Measurements from ENCODE around the gene SLC1A3.
"Not testable (repeated sequence)": the region's sequence is repeated elsewhere in the genome, so short reads cannot be mapped to it uniquely, and the experiment has no call there.

SLC1A3 gene

GRCh38 chr5:36630201-36631145 is 24.1 kb downstream of the SLC1A3 start:
- DNase-seq (ENCODE audit: low read depth) = peak; percentile 76

- no peak for DNase-seq (ENCODE audit: low read depth)
These were observed 24.7 kb downstream of the SLC1A3 start for GRCh38 chr5:36631154-36631553.

DNA sequence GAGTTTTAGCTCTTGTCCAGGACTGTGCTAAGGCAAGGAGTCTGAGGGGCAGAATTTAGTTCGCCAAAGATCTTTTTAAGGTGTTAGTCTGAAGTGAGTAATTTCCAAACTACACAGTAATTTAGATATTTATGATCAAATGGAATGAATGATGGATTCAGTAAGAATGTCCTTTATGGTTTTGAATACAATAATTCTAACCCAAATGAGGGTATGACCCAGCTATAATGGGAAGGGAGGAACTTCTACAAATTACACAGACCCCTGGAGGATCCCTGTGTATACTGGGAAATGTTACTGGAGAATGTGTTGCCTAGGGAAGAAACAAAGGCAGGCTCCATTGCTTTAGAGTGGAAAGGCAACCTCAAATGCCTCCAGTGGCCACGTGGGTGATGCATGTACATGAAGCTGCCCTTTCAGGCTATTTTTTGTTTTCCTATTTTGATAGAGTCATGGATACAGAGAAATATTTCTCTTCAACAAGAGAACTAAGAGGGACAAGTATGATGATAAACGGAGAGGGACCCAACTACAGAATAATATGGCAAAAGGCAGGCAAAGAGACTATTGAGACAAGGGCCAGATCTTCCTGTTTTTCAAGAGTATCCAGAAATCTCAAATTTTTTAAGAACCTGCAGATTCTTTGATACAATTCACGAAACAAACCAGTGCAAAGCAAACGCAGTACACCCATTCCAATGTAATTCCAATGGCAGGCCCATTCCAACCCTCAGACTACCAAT is 25.4 kb downstream of the SLC1A3 start:
- DNase-seq (ENCODE audit: low read depth) = no peak

DNA sequence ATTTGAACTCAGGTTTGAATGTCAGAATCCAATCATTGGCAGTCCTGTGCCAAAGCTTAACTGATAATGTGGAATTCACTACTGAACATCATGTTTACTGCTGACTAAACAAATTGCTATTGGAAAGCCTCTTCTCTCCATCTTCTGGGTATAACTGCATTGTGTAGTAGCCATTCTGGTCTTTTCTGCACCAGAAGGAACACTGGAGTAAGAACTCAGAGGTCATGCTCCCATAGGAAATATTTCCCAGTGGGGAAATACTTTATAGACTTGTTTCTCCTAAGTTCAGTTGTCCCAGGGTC is 25.9 kb downstream of the SLC1A3 start:
- DNase-seq (ENCODE audit: low read depth) = no peak

DNA sequence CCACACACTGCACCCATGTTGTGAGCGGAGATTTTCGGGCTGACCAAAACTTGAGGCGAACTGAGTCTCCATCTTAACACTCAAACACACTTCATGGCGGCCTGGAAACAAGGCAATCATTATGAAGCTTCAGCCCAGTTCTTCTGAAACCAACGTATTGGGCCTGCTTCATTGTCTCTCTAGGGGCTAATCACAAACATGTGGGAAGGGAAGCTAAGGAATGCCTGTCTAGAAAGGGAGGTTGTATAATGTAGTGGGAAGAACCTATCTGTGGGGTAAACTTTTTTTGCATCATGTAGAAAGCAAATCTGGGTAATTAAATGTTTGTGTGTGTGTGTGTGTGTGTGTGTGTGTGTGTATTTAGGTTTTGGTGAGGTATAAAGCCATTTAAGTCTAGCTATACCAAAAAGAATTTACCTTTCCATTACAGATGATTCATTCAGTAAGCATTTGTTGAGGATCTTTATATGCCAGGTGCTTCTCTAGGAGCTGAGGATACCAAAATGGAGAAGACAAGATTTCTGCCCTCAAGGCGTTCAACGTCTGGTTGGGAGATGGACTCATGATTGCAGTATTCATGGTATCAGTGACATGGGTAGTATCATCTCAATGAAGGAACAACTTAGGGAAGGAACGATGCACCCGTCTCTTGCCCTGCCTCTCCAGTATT is 29.4 kb downstream of the SLC1A3 start:
- DNase-seq (ENCODE audit: low read depth) = no peak

DNA sequence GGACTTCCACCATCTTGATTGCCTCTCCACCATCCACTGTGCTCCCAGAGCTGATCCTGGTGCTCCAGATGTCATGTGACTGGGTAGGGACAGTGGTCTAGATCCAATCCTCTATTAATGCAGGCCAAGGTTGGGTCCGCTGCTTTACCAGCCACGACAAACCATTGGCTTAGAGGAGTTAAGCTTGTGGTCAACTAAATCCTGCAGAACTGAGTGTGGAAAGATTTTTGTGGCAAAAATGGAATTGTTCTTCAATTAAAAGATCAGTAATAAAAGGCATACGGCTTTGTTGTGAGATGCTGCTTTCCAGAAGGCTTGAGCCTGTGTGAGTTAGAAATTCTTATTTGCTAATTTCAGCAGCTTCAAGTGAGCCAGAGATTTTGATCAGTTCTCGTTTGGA is 30.7 kb downstream of the SLC1A3 start:
- peak; percentile 56 for DNase-seq (ENCODE audit: low read depth)

DNA sequence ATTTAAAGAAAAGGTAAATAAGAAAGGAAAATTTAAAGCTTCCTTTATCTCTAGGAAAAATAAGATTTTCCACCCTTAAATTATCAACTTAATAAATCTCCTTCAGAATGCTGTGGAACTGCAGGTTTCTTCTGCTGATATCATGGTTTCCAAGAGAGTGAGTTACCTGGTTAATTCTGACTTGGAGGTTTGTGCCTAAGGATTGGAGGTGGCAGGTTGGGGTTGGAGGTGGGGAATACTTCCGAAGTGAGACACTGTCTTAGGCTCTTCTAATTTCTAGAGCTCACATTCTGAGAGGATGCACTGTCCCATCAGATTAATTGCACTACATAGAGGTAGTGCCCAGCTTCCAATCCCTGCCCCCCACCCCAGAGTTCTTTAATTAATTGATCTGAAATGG is 31.1 kb downstream of the SLC1A3 start:
- DNase-seq (ENCODE audit: low read depth) = no peak

- peak; percentile 26 for DNase-seq (ENCODE audit: low read depth)
These were observed 31.6 kb downstream of the SLC1A3 start for GRCh38 chr5:36638056-36638455.

- no peak for DNase-seq (ENCODE audit: low read depth)
These were observed 34.5 kb downstream of the SLC1A3 start for GRCh38 chr5:36640949-36641348.

DNA sequence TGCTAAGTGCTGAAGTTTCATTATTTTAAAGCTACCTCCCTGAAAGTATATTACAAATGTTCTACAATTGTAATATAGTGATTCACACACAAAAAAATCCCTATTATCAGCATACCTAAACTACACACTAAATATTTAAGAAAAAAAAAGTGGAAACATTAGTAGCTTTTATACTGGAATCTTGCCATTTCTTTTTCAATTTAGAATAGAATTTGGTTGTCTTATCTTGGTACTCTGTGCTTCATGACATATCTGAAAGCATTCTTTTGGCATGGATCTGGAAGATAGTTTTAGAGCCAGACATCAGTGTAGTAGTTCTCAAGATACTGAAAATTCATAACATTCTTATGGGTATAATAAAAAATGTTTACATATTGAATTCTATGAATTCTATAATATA is 35.0 kb downstream of the SLC1A3 start:
- peak; percentile 45 for DNase-seq (ENCODE audit: low read depth)

- DNase-seq (ENCODE audit: low read depth) = no peak
These were observed 35.7 kb downstream of the SLC1A3 start for GRCh38 chr5:36642089-36642488.

DNA sequence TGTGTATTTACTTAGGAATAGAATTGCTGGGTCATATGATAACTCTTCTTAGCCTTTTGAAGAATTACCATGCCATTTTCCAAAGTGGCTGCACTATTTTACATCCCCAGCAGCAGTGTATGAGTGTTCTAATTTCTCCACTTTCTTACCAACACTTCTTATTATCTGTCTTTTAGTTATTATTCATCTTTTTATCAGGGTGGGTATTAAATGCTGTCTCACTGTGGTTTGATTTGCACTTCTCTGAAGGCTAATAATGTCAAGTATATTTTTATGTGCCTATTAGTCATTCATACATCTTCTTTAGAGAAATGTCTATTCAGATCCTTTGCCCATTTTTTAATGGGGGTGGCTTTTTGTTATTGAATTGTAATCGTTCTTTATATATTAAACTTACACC is 36.8 kb downstream of the SLC1A3 start:
- DNase-seq (ENCODE audit: low read depth) = peak; percentile 56

GRCh38 chr5:36643841-36644240 is 37.4 kb downstream of the SLC1A3 start:
- not testable (repeated sequence) for DNase-seq (ENCODE audit: low read depth)

DNA sequence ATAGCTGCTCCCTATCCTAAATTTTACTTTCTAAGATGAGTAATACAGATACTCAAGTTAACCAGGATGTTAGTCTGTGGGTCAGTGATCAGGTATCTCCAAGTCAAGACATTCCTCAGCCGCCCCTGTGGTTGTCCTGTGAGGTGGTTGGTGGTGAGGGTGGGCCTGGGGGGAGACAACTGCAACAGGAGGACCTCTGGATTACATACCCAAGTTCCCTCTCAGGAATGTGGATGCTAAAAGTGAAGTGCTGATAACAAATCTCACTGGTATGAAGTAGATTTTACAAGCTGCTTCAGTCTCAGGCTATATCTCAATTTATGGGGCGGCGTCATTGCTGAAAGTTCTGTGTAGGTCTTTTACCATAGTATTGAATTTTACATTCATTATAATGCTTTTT is 38.3 kb downstream of the SLC1A3 start:
- peak; percentile 36 for DNase-seq (ENCODE audit: low read depth)

DNA sequence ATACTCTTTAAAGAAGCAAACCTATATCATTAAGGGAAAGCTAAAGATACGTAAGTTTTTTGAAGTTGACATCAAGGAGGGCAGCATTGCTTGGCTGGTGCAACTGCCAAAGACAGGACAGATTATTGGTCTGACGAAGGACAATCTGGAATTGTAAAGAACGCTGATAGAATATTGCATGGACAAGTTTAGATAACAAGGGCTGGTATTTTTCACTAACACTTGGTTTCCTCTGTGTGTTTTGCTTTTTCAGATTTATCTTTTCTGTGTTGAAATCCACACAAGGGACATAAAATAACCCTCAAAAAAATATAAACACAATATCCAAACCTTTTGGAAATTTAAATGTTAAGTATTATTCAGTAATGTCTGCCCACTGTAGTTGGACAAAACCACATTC is 39.7 kb downstream of the SLC1A3 start:
- DNase-seq (ENCODE audit: low read depth) = no peak

DNA sequence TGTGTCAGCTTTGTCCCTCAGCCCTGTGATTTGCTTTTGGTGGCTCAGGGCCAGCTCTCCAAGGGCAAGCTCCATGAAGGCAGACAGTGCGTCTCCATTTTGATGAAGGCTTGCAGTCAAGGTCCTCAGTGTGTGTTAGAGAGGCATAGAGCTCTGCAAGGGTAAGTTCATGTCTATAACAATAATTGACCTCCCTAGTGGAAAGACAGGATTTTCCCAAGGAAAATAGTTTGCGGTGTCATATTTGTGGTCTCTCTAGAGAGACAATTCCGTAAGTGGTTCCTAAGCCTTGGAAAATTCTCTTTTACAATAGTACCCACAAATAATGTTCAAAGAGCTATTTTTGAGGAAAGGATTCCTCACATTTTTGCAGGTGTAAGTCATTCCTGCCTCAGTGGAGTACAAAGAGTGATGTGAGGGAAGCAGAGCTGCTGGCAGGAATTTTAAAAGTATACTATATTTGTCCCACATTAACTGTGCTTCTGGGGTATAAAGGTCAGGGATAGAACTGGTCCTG is 40.2 kb downstream of the SLC1A3 start:
- DNase-seq (ENCODE audit: low read depth) = peak; percentile 80

DNA sequence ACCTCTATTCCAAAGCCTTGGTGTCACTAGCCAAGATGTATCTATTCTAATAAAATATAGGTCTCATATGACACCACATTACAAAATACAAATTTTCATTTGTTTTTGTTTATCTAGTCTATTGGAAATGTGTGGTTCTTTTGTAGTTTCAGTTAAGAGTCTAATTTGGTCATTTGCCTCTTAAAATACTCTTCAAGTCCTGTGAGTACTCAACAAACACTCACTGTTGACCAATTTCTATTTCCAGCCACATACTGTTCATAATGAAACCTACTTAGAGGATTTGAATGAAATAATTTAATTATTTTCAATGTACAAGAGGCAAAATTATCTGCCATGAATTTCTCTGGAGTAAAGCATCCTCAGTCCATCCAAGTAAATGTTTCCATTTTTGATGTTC is 40.6 kb downstream of the SLC1A3 start:
- no peak for DNase-seq (ENCODE audit: low read depth)

DNA sequence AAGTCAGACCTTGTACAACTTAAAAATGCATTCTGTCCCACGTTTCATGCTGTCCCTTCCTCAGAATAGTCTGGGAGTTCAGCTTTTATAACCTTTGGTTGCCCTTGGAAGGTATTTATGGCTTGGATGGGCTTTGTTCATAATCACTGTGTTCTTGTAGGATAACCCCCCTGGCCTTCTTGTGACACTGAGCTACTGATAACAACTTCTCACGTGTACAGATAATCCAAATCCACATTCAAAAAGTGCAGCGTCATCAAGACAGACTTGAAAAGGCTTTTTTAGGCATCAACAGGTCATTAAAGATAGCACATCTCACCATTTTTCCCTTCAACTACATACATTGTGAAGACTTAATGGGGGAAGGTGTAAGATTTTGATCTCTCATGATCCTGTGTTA is 42.0 kb downstream of the SLC1A3 start:
- DNase-seq (ENCODE audit: low read depth) = no peak

DNA sequence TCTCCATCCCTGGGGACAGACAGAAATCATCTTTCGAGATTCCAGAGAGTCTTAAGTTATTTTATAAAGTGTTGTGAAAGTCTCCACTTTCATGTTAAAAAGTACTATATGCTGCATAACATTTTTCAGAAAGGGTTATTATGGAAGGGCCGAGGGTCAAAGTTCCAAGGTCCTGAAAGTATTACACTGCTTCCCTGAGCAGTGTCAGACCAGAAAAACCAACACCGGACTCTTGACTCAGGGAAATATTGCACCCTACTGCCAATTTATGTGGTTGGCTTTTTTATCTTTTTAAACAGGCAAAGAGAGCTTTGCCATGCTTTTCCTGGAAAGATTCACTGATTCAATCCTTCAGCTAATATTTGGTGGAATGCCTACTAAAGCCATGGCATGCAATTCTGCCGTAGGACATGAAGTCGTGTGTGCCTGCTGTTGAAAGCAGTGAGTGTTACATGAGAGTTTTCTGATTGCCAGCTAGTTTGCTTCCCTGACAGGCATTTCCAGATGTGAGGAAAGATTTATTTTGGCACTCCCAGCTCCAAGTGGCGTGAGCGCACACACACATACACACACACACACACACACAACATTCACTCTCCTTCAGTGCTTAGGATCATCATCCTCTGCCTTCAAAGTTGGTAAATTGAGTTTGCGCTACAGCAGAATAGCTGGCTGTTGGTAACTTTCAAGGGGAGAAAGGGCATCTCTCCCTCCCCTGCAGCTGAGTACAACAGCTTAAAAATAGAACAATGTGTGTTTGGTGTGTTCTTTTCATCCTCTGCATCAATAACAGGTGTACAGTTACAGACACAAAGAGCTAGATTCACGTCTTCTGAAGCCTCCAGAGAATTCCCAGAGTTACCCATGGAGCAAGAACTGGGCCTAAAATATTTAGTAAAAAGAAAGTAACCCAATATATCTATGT is 45.6 kb downstream of the SLC1A3 start:
- no peak for DNase-seq (ENCODE audit: low read depth)

- DNase-seq (ENCODE audit: low read depth) = no peak
These were observed 46.8 kb downstream of the SLC1A3 start for GRCh38 chr5:36653044-36653705.

DNA sequence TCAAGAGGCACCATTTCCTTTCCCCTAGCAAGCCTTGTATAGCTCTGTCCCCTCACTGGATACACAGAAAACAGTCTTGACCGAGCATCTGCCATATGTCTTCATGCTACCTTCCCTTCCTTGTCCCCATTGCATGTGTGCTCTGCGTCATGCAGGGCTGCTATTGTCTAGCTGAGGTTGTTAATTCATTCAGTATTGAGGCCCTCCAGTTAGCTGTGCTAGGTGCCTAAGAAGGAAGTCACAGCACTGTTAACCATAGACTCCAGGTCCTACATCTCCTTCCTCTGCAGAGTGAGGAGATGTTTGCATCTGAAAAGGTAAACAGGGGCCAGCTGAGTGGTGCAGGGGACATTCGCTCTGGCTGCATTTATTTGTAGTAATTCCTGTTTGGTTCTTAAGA is 48.2 kb downstream of the SLC1A3 start:
- DNase-seq (ENCODE audit: low read depth) = no peak

All from amniotic epithelial cell (primary cell).